Activated CD8-positive, alpha-beta T cell treated with anti-CD3 and anti-CD28 coated beads, Interleukin-2, amount 10 ng/mL, durations not matched to agents 7 days and 5 days (primary cell): Measurements from ENCODE around the gene PLSCR3. TPM values are rescaled to one million over a fixed set of nuclear protein-coding genes. Genes with fewer than 3 reads are reported as not detected.

ENCODE experiments used
- ATAC-seq: fragments of 150-1000 bp; cut with Tn5 transposase; one replicate; pipeline ENCODE4 v1.10.0; 2021; ENCODE audit warnings: moderate library complexity
- CTCF ChIA-PET: fragments of 350-600 bp; sonication (Branson Sonifier 250); formaldehyde crosslinking; loops from one replicate; lab custom pipeline; 2021; ENCODE audit warnings: antibody characterized with exemption; lab: Charles Lee
- POLR2A ChIA-PET: fragments of 350-600 bp; sonication (Branson Sonifier 250); formaldehyde crosslinking; loops from one replicate; lab custom pipeline; 2021; ENCODE audit warnings: antibody characterized with exemption; lab: Charles Lee
- DNase-seq: peaks from one replicate; pipeline ENCODE4 v3.0.0-alpha.2; 2020
- H3K27ac Mint-ChIP-seq: one replicate; pipeline ENCODE4 v1.8.0; 2021; ENCODE audit warnings: mild to moderate bottlenecking, mixed read lengths
- H3K27me3 Mint-ChIP-seq: one replicate; pipeline ENCODE4 v1.8.0; 2021; ENCODE audit warnings: low read depth, mixed read lengths
- H3K36me3 Mint-ChIP-seq: one replicate; pipeline ENCODE4 v1.8.0; 2021; ENCODE audit warnings: low read depth, mixed read lengths
- H3K4me1 Mint-ChIP-seq: one replicate; pipeline ENCODE4 v1.8.0; 2021; ENCODE audit warnings: low read depth, mixed read lengths
- H3K4me3 Mint-ChIP-seq: one replicate; pipeline ENCODE4 v1.8.0; 2021; ENCODE audit warnings: mild to moderate bottlenecking, mixed read lengths
- H3K9me3 Mint-ChIP-seq: one replicate; pipeline ENCODE4 v1.8.0; 2022; ENCODE audit warnings: mixed read lengths; ENCODE audit not compliant: insufficient read depth
- total RNA-seq, 2 experiments: library from RNA; stranded (reverse); gene quantifications; one replicate each; pipeline ENCODE4 v1.2.3, GENCODE V29; 2021

Gene PLSCR3
- total RNA-seq, 2 experiments from 2014 or later = 87.9 to 92.6 TPM

- POLR2A ChIA-PET = no interaction called here
- H3K36me3 Mint-ChIP-seq = peaks cover 33% of the 10 kb centered on the region
Observed at GRCh38 chr17:7389924-7390910, 4.1 kb downstream of the PLSCR3 start.

GRCh38 chr17:7388856-7389255, 5.5 kb downstream of the PLSCR3 start:
- H3K4me1 Mint-ChIP-seq = peaks cover 25% of the 10 kb centered on the region
- ATAC-seq = no peak
- no peaks in the 10 kb centered on the region for H3K9me3 Mint-ChIP-seq
- DNase-seq = no peak
- ChIA-PET POLR2A (interaction anchor here (1.1 kb wide), 1 partner anchor 11 kb away, joined by 3 read pairs; no protein-coding TSS in a partner anchor), CTCF (no interaction called here)
- H3K27ac Mint-ChIP-seq = no peak overlapping the region
- no peaks in the 10 kb centered on the region for H3K27me3 Mint-ChIP-seq
- H3K36me3 Mint-ChIP-seq = peaks cover 33% of the 10 kb centered on the region
- H3K4me3 Mint-ChIP-seq = no peak overlapping the region

More at GRCh38 chr17:7389924-7390910, 4.1 kb downstream of the PLSCR3 start:
- Mint-ChIP-seq H3K27me3 (no peaks in the 10 kb centered on the region), H3K4me1 (peaks cover 26% of the 10 kb centered on the region), H3K4me3 (no peak overlapping the region), H3K9me3 (no peaks in the 10 kb centered on the region), H3K27ac (no peak overlapping the region)
- CTCF ChIA-PET = interaction anchor here (1.4 kb wide), 1 partner anchor 297 kb away, joined by 3 read pairs; the partner anchor contains the start of gene TP53
- DNase-seq (no peak), ATAC-seq (no peak)

- ChIA-PET POLR2A (interaction anchor here (0.7 to 1.5 kb wide), 5 partner anchors 19 to 135 kb away, joined by 3 to 5 read pairs (median 4); partner anchors contain the start of genes FGF11, POLR2A and TMEM256), CTCF (interaction anchor here (0.8 to 2.0 kb wide), 6 partner anchors 28 to 176 kb away, joined by 3 to 7 read pairs (median 4); no protein-coding TSS in a partner anchor)
- peaks cover 7% of the 10 kb centered on the region for H3K36me3 Mint-ChIP-seq
- no peaks in the 10 kb centered on the region for H3K9me3 Mint-ChIP-seq
- no peak for DNase-seq
- H3K27ac Mint-ChIP-seq = peak overlapping the region; percentile 87
- ATAC-seq = no peak
- H3K4me1 Mint-ChIP-seq = peaks cover 10% of the 10 kb centered on the region
- H3K27me3 Mint-ChIP-seq = peaks cover 27% of the 10 kb centered on the region
- H3K4me3 Mint-ChIP-seq = peak overlapping the region; percentile 75
Observed at GRCh38 chr17:7384489-7385081, 9.7 kb downstream of the PLSCR3 start.

GRCh38 chr17:7383742-7384488, 10.4 kb downstream of the PLSCR3 start:
- H3K9me3 Mint-ChIP-seq = no peaks in the 10 kb centered on the region
- H3K4me3 Mint-ChIP-seq = peak overlapping the region; percentile 75
- peaks cover 8% of the 10 kb centered on the region for H3K4me1 Mint-ChIP-seq
- peak overlapping the region; percentile 87 for H3K27ac Mint-ChIP-seq
- peak; percentile 98 for ATAC-seq
- ChIA-PET CTCF (interaction anchor here (0.8 to 1.9 kb wide), 6 partner anchors 27 to 177 kb away, joined by 3 to 6 read pairs (median 4); no protein-coding TSS in a partner anchor), POLR2A (interaction anchor here (0.6 to 1.5 kb wide), 6 partner anchors 20 to 134 kb away, joined by 3 to 5 read pairs (median 4); partner anchors contain the start of genes FGF11, POLR2A and TMEM256)
- peaks cover 33% of the 10 kb centered on the region for H3K27me3 Mint-ChIP-seq
- H3K36me3 Mint-ChIP-seq = peaks cover under 1% of the 10 kb centered on the region
- DNase-seq = peak; percentile 82

GRCh38 chr17:7383371-7383741, 11.0 kb downstream of the PLSCR3 start:
- Mint-ChIP-seq H3K9me3 (no peaks in the 10 kb centered on the region), H3K27me3 (peaks cover 33% of the 10 kb centered on the region), H3K4me3 (no peak overlapping the region), H3K4me1 (peaks cover 8% of the 10 kb centered on the region), H3K27ac (no peak overlapping the region), H3K36me3 (no peaks in the 10 kb centered on the region)
- ATAC-seq (no peak), DNase-seq (no peak)
- POLR2A ChIA-PET = interaction anchor here (1.0 to 1.5 kb wide), 3 partner anchors 23 to 101 kb away, joined by 3 to 5 read pairs (median 4); partner anchors contain the start of genes FGF11 and POLR2A
- CTCF ChIA-PET = interaction anchor here (1.3 to 1.9 kb wide), 4 partner anchors 30 to 177 kb away, joined by 3 to 6 read pairs (median 5); no protein-coding TSS in a partner anchor

- CTCF ChIA-PET = interaction anchor here (1.1 to 1.8 kb wide), 4 partner anchors 29 to 177 kb away, joined by 3 to 6 read pairs (median 4); no protein-coding TSS in a partner anchor
- Mint-ChIP-seq H3K4me1 (peaks cover 8% of the 10 kb centered on the region), H3K36me3 (no peaks in the 10 kb centered on the region), H3K27me3 (peaks cover 33% of the 10 kb centered on the region), H3K4me3 (peak overlapping the region; percentile 27), H3K9me3 (no peaks in the 10 kb centered on the region), H3K27ac (no peak overlapping the region)
- DNase-seq (no peak), ATAC-seq (no peak)
- POLR2A ChIA-PET = no interaction called here
Observed at GRCh38 chr17:7382901-7383300, 11.4 kb downstream of the PLSCR3 start.

- ChIA-PET POLR2A (no interaction called here), CTCF (interaction anchor here (1.8 kb wide), 1 partner anchor 179 kb away, joined by 6 read pairs; no protein-coding TSS in a partner anchor)
- no peak within 1 kb of the TSS for H3K27ac Mint-ChIP-seq
- no peak for ATAC-seq
- no peak for DNase-seq
- peaks cover 39% of the 10 kb centered on the region for H3K27me3 Mint-ChIP-seq
- H3K4me1 Mint-ChIP-seq = peaks cover 8% of the 10 kb centered on the region
- H3K4me3 Mint-ChIP-seq = no peak within 1 kb of the TSS
- no peaks in the 10 kb centered on the region for H3K36me3 Mint-ChIP-seq
- no peaks in the 10 kb centered on the region for H3K9me3 Mint-ChIP-seq
Observed at GRCh38 chr17:7380855-7381683, 13.3 kb downstream of the PLSCR3 start, which contains the start of gene TNK1. Gene TNK1, plus strand, starts transcription at chr17:7381089. Its CDS starts 1,838 bp downstream, at chr17:7382927.

GRCh38 chr17:7380321-7380720, 14.0 kb downstream of the PLSCR3 start:
- H3K27ac Mint-ChIP-seq = no peak overlapping the region
- CTCF ChIA-PET = no interaction called here
- H3K27me3 Mint-ChIP-seq = peaks cover 39% of the 10 kb centered on the region
- no peak for ATAC-seq
- peaks cover 8% of the 10 kb centered on the region for H3K4me1 Mint-ChIP-seq
- H3K4me3 Mint-ChIP-seq = no peak overlapping the region
- no peaks in the 10 kb centered on the region for H3K36me3 Mint-ChIP-seq
- H3K9me3 Mint-ChIP-seq = no peaks in the 10 kb centered on the region
- DNase-seq = no peak
- POLR2A ChIA-PET = no interaction called here

- Mint-ChIP-seq H3K4me3 (no peak overlapping the region), H3K36me3 (no peaks in the 10 kb centered on the region), H3K4me1 (peaks cover 2% of the 10 kb centered on the region), H3K27ac (no peak overlapping the region), H3K27me3 (peaks cover 39% of the 10 kb centered on the region), H3K9me3 (no peaks in the 10 kb centered on the region)
- no peak for ATAC-seq
- CTCF ChIA-PET = no interaction called here
- no peak for DNase-seq
- POLR2A ChIA-PET = no interaction called here
Observed at GRCh38 chr17:7379134-7379533, 15.2 kb downstream of the PLSCR3 start.

- Mint-ChIP-seq H3K9me3 (no peaks in the 10 kb centered on the region), H3K27ac (no peak overlapping the region), H3K27me3 (peaks cover 12% of the 10 kb centered on the region), H3K4me3 (no peak overlapping the region), H3K36me3 (no peaks in the 10 kb centered on the region), H3K4me1 (no peaks in the 10 kb centered on the region)
- ChIA-PET CTCF (interaction anchor here (1.0 to 1.6 kb wide), 2 partner anchors 13 to 19 kb away, joined by 3 to 7 read pairs; no protein-coding TSS in a partner anchor), POLR2A (no interaction called here)
- DNase-seq = no peak
- no peak for ATAC-seq
Observed at GRCh38 chr17:7374353-7374752, 20.0 kb downstream of the PLSCR3 start.
